Smooth muscle cell of the brain vasculature (primary cell): ENCODE measurements around the gene ZBTB16.
A peak's percentile ranks its signal among the peaks of the same experiment; 100 is the strongest.

Experiments
- DNase-seq: peaks from one replicate; pipeline ENCODE4 v3.0.0-alpha.2; 2012; ENCODE audit warnings: low read depth, low spot score

ZBTB16 gene

GRCh38 chr11:114167355-114167754 is 107.8 kb downstream of the ZBTB16 start:
- no peak for DNase-seq

- DNase-seq, result no peak
Measured at GRCh38 chr11:114167771-114168448, 108.4 kb downstream of the ZBTB16 start.

DNA sequence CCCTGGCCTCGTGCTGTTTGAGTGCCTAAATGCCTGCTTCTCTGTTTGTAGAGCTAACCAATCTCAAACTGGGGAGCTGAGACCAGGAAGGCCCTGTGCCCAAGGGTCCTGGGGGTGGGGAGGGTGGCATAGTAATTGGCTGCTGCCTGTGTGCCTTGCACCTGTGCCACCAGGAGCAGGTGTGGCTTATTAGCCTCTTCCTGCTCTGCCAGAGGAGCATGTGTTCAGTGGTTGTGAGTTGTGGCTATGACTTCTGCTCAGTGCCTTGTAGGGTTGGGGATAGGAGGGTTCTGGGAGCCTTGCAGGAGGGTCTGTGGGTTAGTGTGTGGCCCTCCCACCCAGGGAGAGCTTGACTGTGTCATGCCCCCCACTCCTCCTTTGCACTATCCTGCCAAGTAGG is 109.2 kb downstream of the ZBTB16 start:
- no peak for DNase-seq

DNA sequence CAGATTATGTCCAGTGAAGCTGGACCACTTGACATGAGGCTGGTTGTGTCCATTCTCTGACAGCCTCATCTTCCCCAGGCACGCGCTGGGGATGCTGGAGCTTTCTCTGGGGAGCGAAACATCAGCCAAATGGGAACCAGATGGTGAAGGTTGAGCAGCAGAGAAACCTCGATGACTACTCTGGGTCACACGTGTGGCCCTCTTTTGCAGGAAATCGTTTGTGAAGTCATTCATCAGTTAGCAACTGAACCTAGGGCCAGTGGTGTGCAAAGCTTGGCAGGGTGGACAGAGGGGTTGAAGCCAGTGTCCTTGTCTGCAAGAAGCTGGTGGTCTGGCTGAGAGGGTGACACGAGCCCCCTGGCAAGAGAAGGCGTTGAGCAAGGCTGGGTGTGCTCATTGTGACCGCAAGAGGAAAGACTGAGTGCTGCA is 109.8 kb downstream of the ZBTB16 start:
- no peak for DNase-seq

GRCh38 chr11:114169821-114170220 is 110.3 kb downstream of the ZBTB16 start:
- DNase-seq, result no peak

DNA sequence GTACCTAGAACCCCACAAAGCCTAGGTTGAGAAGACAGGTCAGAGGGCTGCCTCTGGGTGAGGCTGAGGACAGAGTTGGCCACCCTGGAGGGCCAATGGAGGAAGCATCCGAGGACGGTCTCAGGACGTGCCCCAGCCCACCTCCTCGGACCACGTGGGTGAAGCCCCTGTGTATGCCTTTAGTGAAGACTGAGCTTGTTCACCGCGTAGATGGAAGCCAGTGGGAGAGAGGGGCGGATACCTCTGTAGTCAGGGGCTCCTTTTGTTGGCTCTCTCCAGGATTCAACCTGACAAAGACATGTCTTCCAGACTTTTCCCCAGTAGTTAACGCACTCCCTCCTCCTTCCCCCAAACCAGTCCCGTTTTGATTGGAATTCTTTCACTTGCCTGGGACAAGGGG is 110.7 kb downstream of the ZBTB16 start:
- DNase-seq, result no peak

GRCh38 chr11:114171257-114172054 is 111.9 kb downstream of the ZBTB16 start:
- DNase-seq, result no peak

DNA sequence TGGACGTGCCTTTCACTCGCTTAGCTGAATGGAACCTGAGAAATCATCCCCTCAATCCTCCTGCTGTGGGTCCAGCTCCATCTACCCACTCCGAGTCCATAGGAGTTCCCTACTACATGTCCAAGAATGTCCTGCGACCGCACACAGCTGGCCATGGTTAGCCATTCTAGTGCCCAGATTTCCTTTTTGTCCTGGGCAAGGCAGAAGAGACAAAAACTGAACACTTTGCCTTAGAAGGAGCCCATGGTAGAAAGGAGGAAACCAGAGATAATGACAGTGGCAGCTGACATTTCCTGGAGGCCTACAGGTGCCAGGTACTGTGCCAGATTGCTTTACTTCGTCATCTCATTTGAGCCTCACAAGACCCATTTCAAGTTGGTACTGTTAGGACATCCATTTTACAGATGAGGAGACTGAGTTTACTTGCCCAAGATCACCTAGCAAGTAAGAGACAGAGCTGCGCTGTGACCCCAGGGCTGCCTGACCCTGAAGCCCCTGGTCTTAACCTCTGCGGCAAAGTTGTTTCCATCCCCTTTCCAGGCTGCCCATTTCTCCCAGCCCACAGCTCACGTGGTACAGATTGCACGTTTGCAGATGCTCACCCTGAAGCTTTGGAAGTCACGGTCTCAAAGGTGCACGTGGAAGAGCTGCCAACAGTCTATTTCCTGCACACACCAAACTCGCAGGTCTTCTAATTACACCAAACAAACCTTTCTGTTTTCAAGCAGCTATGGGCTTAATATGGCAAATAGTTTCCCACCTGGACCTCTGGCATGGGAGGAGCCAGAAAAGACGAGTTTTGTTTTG is 112.7 kb downstream of the ZBTB16 start:
- no peak for DNase-seq

DNA sequence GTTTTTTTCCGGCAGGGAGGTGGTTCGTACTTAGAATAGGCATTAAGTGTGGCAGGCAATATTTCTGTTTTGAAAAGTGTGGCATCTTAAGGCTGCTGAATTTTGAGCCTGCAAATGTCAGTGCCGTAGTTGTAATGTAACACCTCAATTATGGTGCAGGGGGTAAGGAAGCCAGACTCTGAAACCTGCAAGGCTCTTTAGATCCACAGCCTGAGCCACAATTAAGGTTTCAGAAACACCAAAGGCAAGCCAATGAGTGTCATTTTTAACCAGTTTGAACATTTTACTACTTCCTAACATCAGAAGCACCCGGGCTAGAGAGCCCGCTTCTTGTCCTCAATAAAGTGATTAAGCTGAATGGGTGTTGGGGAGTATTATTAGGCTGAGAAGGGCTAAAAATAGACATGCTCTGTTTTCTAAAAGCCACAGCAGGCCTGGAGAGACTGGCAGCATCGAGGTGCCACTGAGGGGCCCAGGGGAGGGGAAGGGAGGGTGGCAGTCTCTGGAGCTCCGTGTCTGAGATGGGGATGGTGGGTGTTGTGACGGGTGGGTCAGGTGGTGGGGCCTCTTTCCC is 113.4 kb downstream of the ZBTB16 start:
- no peak for DNase-seq

GRCh38 chr11:114173843-114174242 is 114.3 kb downstream of the ZBTB16 start:
- no peak for DNase-seq

DNA sequence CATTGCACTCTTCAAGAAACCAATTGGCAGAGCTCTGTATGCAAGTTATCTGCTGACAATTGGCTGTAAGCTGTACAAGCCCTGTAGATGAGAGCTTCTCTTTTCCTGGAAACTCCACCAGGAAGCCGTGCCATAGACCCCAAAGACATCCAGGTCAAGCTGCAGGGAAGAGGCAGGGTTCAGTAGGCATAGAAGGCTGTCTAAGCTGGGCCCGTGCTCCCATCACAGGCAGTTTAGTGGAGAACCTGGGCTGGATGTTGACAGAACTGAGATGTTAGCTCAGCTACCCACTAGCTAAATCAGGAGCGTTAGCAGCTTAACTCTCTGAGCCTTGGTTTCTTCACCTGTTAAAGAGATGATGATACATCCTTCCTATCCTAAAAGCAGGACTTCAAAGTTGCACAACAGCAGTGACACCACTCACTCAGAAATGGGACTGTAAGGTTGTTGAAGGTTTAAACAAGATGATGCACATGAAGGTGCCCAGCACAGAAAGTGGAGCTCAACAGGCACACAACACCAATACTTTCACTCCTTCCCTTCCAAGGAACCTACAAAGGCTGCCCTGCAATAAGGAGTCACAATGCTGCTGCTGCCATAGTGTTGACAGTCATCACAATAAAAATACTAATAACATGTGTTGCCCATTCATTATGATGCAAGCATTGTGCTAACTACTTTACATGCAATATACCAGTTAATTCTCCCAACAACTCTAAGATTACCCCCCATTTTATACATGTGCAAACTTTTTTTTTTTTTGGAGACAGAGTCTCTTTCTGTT is 115.4 kb downstream of the ZBTB16 start:
- no peak for DNase-seq

DNA sequence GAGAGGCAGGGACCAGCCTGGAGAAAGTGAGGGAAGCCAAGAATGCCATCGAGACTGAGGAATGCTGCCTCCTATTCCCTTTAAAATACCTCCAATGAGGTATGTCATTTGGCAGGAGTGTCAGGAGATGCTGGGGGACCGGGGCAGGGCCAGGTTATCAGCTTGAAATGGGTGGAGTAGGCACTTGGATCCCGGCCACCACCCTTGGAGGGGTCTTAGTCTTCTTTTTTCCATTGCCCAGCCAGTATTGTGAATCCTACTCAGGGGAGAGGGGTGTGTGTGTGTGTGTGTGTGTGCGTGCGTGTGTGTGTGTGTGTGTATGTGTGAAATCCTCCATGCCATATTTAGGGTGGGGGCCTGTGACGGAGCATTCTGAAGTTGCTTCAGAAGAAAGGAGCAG is 116.2 kb downstream of the ZBTB16 start:
- no peak for DNase-seq

GRCh38 chr11:114176321-114176720 is 116.8 kb downstream of the ZBTB16 start:
- DNase-seq, result no peak

- no peak for DNase-seq
Measured at GRCh38 chr11:114178656-114179055, 119.1 kb downstream of the ZBTB16 start.

DNA sequence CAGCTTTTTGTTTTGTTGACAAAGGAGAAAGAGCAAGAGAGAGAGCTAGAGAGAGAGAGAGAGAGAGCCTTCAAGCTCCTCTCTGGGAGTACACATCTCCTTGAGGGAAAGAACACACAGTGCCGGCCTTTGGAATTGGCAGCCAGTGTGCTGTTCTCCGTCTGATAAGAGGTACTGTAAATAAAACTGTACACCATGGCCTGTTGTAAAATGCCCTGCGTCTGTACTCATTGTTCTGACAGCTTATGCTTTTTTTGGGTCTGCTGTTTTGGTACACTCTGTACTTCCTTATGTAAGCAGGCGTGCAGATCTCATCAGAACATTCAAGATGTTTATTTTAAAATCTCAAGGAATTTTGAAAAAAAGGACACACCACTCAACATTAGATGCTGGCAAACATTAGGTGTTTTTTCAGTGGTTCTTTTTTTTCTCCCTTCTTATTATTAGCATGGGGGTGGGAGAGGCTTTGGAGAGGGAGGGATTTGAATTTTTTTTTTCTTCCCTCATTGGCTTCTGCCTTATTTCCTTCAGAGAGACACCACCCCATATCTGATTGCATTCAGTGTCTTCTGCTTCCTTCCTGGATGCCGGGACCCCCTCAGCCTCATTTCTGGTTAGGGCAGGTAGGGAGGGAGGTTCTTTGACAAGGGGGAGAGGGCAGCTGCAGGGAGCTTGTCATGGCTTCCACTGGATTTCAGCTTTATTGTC is 119.9 kb downstream of the ZBTB16 start:
- peak; percentile 95 for DNase-seq

GRCh38 chr11:114180301-114181055 is 121.0 kb downstream of the ZBTB16 start:
- no peak for DNase-seq

DNA sequence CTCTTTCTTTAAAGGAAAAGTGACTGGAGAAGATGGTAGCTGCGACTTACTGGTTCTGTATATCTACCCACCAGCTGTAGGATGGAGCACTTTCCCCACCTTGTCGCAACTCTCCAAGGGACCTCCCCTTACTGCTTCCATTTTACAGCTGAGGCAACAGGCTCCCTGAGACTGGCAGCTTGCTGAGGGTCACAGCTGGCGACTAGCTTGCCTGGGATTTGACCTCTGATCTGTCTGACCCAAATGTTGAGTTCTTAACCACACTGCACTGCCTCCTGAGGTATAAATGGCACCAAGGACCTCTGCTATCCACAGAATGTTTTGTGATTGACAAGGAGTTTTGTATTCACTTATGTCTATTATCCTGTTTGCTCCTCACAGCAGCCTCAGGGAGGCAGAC is 121.7 kb downstream of the ZBTB16 start:
- DNase-seq, result no peak

GRCh38 chr11:114181752-114182151 is 122.2 kb downstream of the ZBTB16 start:
- DNase-seq, result no peak

GRCh38 chr11:114182471-114183043 is 123.0 kb downstream of the ZBTB16 start:
- DNase-seq, result no peak
